Mesenchymal stem cell (in vitro differentiated cells and primary cell): Measurements from ENCODE around the gene MACO1.
"Not testable (repeated sequence)": the region's sequence is repeated elsewhere in the genome, so short reads cannot be mapped to it uniquely, and the experiment has no call there.

Experiments
- DNase-seq: peaks from one replicate; pipeline ENCODE4 v3.0.0-alpha.2; 2013
- H2AFZ ChIP-seq: one replicate; pipeline ENCODE4 v1.6.1; 2013; ENCODE audit warnings: low read depth, mild to moderate bottlenecking, control low read depth, inconsistent platforms, low read length, moderate library complexity
- H2AK5ac ChIP-seq: 2 replicates; pipeline ENCODE4 v1.6.1; 2013; ENCODE audit warnings: low read length, moderate library complexity, mild to moderate bottlenecking, inconsistent platforms; ENCODE audit not compliant: severe bottlenecking
- H2BK120ac ChIP-seq: one replicate; pipeline ENCODE4 v1.6.1; 2013; ENCODE audit warnings: low read depth, mild to moderate bottlenecking, inconsistent platforms, low read length, moderate library complexity
- H2BK12ac ChIP-seq, 2 experiments: one replicate each; pipeline ENCODE4 v1.6.1; 2013; ENCODE audit warnings: inconsistent platforms in 2 of 2, low read length in 2 of 2, mild to moderate bottlenecking in 2 of 2, moderate library complexity in 2 of 2, control low read depth in 1 of 2
- H2BK15ac ChIP-seq: one replicate; pipeline ENCODE4 v1.6.1; 2013; ENCODE audit warnings: mild to moderate bottlenecking, low read depth, inconsistent platforms; ENCODE audit not compliant: poor library complexity, severe bottlenecking
- H2BK5ac ChIP-seq: 2 replicates; pipeline ENCODE4 v1.6.1; 2013; ENCODE audit warnings: low read depth, mild to moderate bottlenecking, low read length, control low read depth, inconsistent platforms; ENCODE audit not compliant: poor library complexity, severe bottlenecking
- H3K14ac ChIP-seq, 2 experiments: one replicate each; pipeline ENCODE4 v1.6.1; 2013; ENCODE audit warnings: inconsistent platforms in 2 of 2, low read length in 2 of 2, control low read depth in 1 of 2, mild to moderate bottlenecking in 1 of 2, moderate library complexity in 1 of 2
- H3K18ac ChIP-seq, 2 experiments: one replicate each; pipeline ENCODE4 v1.6.1; 2013; ENCODE audit warnings: inconsistent platforms in 2 of 2, low read length in 2 of 2, control low read depth in 1 of 2, low read depth in 1 of 2, mild to moderate bottlenecking in 1 of 2
- H3K23ac ChIP-seq, 2 experiments: one replicate each; pipeline ENCODE4 v1.6.1; 2013; ENCODE audit warnings: inconsistent platforms in 2 of 2, low read length in 2 of 2, mild to moderate bottlenecking in 2 of 2, moderate library complexity in 2 of 2, control low read depth in 1 of 2
- H3K27ac ChIP-seq: 2 replicates; pipeline ENCODE4 v1.5.1; 2013; ENCODE audit warnings: mild to moderate bottlenecking, moderate library complexity, low read length, control low read depth, inconsistent platforms; ENCODE audit not compliant: poor library complexity, severe bottlenecking
- H3K27me3 ChIP-seq, 2 experiments: 2 replicates each; pipeline versions ENCODE4 v1.6.1 to v1.7.0; 2013; ENCODE audit warnings: low read length in 2 of 2, mild to moderate bottlenecking in 2 of 2, moderate library complexity in 2 of 2, control low read depth in 1 of 2, inconsistent platforms in 1 of 2; ENCODE audit not compliant: control insufficient read depth in 1 of 2, insufficient read depth in 1 of 2
- H3K36me3 ChIP-seq, 2 experiments: 2 replicates each; pipeline versions ENCODE4 v1.6.1 to v1.7.0; 2013; ENCODE audit warnings: low read length in 2 of 2, control low read depth in 1 of 2, inconsistent platforms in 1 of 2, low read depth in 1 of 2, mild to moderate bottlenecking in 1 of 2; ENCODE audit not compliant: insufficient read depth in 2 of 2, control insufficient read depth in 1 of 2
- H3K4ac ChIP-seq, 2 experiments: one replicate each; pipeline ENCODE4 v1.6.1; 2013; ENCODE audit warnings: inconsistent platforms in 2 of 2, low read length in 2 of 2, mild to moderate bottlenecking in 2 of 2, moderate library complexity in 2 of 2, control low read depth in 1 of 2, low read depth in 1 of 2
- H3K4me1 ChIP-seq: 2 replicates; pipeline ENCODE4 v1.6.1; 2013; ENCODE audit warnings: low read depth, low read length, control low read depth; ENCODE audit not compliant: control insufficient read depth, insufficient read depth
- H3K4me2 ChIP-seq: 2 replicates; pipeline ENCODE4 v1.6.1; 2013; ENCODE audit warnings: low read length, mild to moderate bottlenecking, inconsistent platforms; ENCODE audit not compliant: poor library complexity, severe bottlenecking
- H3K4me3 ChIP-seq, 2 experiments: 2 replicates each; pipeline versions ENCODE4 v1.5.1 to v1.7.0; 2013; ENCODE audit warnings: low read length in 2 of 2, mild to moderate bottlenecking in 2 of 2, control low read depth in 1 of 2, low read depth in 1 of 2; ENCODE audit not compliant: insufficient read depth in 1 of 2
- H3K79me1 ChIP-seq: replicated peaks from 2 replicates; pipeline ENCODE4 v1.6.1; 2013; ENCODE audit warnings: mild to moderate bottlenecking, control low read depth, low read length, inconsistent platforms; ENCODE audit not compliant: poor library complexity, severe bottlenecking
- H3K9ac ChIP-seq: 2 replicates; pipeline ENCODE4 v1.7.0; 2013; ENCODE audit warnings: mild to moderate bottlenecking, low read length, moderate library complexity
- H3K9me3 ChIP-seq: 2 replicates; pipeline ENCODE4 v1.7.0; 2013; ENCODE audit warnings: mild to moderate bottlenecking, low read length; ENCODE audit not compliant: control insufficient read depth
- H4K8ac ChIP-seq: one replicate; pipeline ENCODE4 v1.6.1; 2013; ENCODE audit warnings: inconsistent platforms, mild to moderate bottlenecking, low read length, moderate library complexity
- H4K91ac ChIP-seq: one replicate; pipeline ENCODE4 v1.6.1; 2013; ENCODE audit warnings: mild to moderate bottlenecking, low read length, inconsistent platforms
- WGBS: methylation state at CpG from one replicate; pipeline ENCODE4 v1.1.7; 2013; ENCODE audit warnings: mixed read lengths; 5-methylcytosine and 5-hydroxymethylcytosine counted together

MACO1 gene

GRCh38 chr1:25414578-25414977 lies 16.1 kb upstream of the MACO1 start:
- not testable (repeated sequence) for H3K4me2 ChIP-seq, H3K9me3 ChIP-seq, H3K36me3 ChIP-seq, H4K8ac ChIP-seq, H2BK120ac ChIP-seq, H3K14ac ChIP-seq, H2BK12ac ChIP-seq, H3K4ac ChIP-seq, H3K23ac ChIP-seq, H2AK5ac ChIP-seq, H3K27ac ChIP-seq, H3K9ac ChIP-seq, H2BK15ac ChIP-seq, H3K4me1 ChIP-seq, H3K4me3 ChIP-seq, H3K18ac ChIP-seq, DNase-seq, H2AFZ ChIP-seq, H3K27me3 ChIP-seq, H3K79me1 ChIP-seq, H4K91ac ChIP-seq, H2BK5ac ChIP-seq
- no CpG with 5 or more reads among the region's 1 CpG for WGBS

- H3K14ac ChIP-seq, H4K8ac ChIP-seq, H3K36me3 ChIP-seq, H3K18ac ChIP-seq, H2BK5ac ChIP-seq, H3K4me2 ChIP-seq, H3K79me1 ChIP-seq, H2BK12ac ChIP-seq, H2AFZ ChIP-seq, H3K23ac ChIP-seq, H2BK15ac ChIP-seq, H3K9ac ChIP-seq, H4K91ac ChIP-seq, H3K4ac ChIP-seq, H3K27ac ChIP-seq, H3K9me3 ChIP-seq, H3K4me3 ChIP-seq, H2BK120ac ChIP-seq, H3K27me3 ChIP-seq, DNase-seq, H3K4me1 ChIP-seq, H2AK5ac ChIP-seq: not testable (repeated sequence)
- 71% methylated on average over 1 of the region's 4 CpGs for WGBS
Observed at GRCh38 chr1:25417280-25417679, 13.4 kb upstream of the MACO1 start.

- not testable (repeated sequence) for H2BK5ac ChIP-seq, H3K4ac ChIP-seq, H2AFZ ChIP-seq, H2BK120ac ChIP-seq, H3K4me1 ChIP-seq, H3K36me3 ChIP-seq, H3K23ac ChIP-seq, H3K18ac ChIP-seq, H4K91ac ChIP-seq, H2BK12ac ChIP-seq, H4K8ac ChIP-seq, DNase-seq, H2AK5ac ChIP-seq, H3K27ac ChIP-seq, H3K9me3 ChIP-seq, H2BK15ac ChIP-seq, H3K4me2 ChIP-seq, H3K27me3 ChIP-seq, H3K14ac ChIP-seq, H3K4me3 ChIP-seq, H3K79me1 ChIP-seq, H3K9ac ChIP-seq
- WGBS, result 100% methylated on average over 1 of the region's 1 CpG
Observed at GRCh38 chr1:25419339-25419738, 11.4 kb upstream of the MACO1 start.

- not testable (repeated sequence) for H2BK15ac ChIP-seq, H3K27me3 ChIP-seq, H2AK5ac ChIP-seq, DNase-seq, H4K91ac ChIP-seq, H3K18ac ChIP-seq, H3K79me1 ChIP-seq, H4K8ac ChIP-seq, H3K4me3 ChIP-seq, H3K27ac ChIP-seq, H3K9ac ChIP-seq, H3K9me3 ChIP-seq, H3K14ac ChIP-seq, H2BK12ac ChIP-seq, H3K36me3 ChIP-seq, H2AFZ ChIP-seq, H2BK120ac ChIP-seq, H3K4me2 ChIP-seq, H2BK5ac ChIP-seq, H3K23ac ChIP-seq, H3K4me1 ChIP-seq, H3K4ac ChIP-seq
- 94% methylated on average over 6 of the region's 9 CpGs for WGBS
Observed at GRCh38 chr1:25420715-25421114, 10.0 kb upstream of the MACO1 start, which contains the start of gene RHCE. TSS of gene RHCE (minus strand) at chr1:25420825. CDS start at chr1:25420786, 39 bp downstream.
